ENCODE measurements around the gene TSHZ1. TPM values are rescaled to one million over a fixed set of nuclear protein-coding genes. Genes with fewer than 3 reads are reported as not detected.

Gene TSHZ1
- total RNA-seq, 4 donors from 2014 or later, result 22.3 to 41.7 (median 33.8) TPM

DNA sequence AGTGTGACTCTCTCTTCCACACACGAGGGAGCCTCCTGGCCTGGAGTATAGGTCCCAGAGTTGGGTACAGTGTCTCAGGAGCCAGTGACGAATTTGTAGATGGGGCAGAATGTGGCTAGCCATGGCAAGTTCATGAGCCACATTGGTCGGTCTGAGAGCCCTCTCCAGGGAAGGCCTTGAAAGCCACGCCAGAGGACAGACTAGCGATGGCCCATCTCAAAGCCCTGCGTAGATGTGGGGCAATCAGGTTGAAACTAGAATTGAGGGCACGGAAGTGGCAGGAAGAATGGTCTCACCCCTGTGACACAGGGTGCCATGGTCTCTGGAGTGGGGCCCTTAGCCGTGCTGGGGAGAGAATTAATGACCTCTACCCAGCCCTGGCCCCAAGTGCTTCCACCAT is 106.2 kb downstream of the TSHZ1 start:
- 100% methylated on average over 1 to 3 of the region's 8 CpGs for WGBS, 2 donors (ENCODE audit: low coverage in 1 of 2)
- H3K4me3 ChIP-seq, result no peak overlapping the region
- no peak for ATAC-seq
- no peaks in the 10 kb centered on the region for H3K4me1 ChIP-seq
- no peaks in the 10 kb centered on the region for H3K36me3 ChIP-seq
- H3K9me3 ChIP-seq, result no peaks in the 10 kb centered on the region
- H3K27me3 ChIP-seq, result no peaks in the 10 kb centered on the region
- TF ChIP-seq, protein P1, sequence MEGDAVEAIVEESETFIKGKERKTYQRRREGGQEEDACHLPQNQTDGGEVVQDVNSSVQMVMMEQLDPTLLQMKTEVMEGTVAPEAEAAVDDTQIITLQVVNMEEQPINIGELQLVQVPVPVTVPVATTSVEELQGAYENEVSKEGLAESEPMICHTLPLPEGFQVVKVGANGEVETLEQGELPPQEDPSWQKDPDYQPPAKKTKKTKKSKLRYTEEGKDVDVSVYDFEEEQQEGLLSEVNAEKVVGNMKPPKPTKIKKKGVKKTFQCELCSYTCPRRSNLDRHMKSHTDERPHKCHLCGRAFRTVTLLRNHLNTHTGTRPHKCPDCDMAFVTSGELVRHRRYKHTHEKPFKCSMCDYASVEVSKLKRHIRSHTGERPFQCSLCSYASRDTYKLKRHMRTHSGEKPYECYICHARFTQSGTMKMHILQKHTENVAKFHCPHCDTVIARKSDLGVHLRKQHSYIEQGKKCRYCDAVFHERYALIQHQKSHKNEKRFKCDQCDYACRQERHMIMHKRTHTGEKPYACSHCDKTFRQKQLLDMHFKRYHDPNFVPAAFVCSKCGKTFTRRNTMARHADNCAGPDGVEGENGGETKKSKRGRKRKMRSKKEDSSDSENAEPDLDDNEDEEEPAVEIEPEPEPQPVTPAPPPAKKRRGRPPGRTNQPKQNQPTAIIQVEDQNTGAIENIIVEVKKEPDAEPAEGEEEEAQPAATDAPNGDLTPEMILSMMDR (IDR thresholded peaks at IDR 0.05), result no peak
- TF ChIP-seq EP300 (IDR thresholded peaks at IDR 0.05) (no peak), POLR2A (IDR thresholded peaks at IDR 0.05) (no peak), POLR2AphosphoS5 (IDR thresholded peaks at IDR 0.05) (no peak)
- H3K27ac ChIP-seq, result no peak overlapping the region

DNA sequence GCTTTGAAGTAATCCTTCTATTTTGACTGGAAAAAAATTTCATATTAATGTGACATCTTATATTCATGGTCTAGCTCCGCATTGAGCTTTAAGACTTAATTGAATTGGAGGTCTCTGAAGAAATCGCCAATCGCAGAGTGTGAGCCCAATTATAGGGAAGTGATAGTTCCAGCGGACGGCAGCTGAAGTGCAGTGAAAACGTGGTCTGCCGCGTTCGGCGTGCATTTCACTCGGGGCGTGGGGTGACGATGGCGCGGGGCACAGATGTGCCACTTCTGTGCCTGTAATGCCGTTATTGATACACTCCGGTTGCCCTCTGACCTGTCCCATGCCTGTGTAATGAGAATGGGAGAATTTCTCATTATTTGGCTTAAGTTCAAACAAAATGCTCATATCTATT is 106.7 kb downstream of the TSHZ1 start:
- no peaks in the 10 kb centered on the region for H3K36me3 ChIP-seq
- WGBS, 2 donors (ENCODE audit: low coverage in 1 of 2), result 94 to 97% methylated on average over 7 to 17 of the region's 17 CpGs
- no peaks in the 10 kb centered on the region for H3K4me1 ChIP-seq
- no peaks in the 10 kb centered on the region for H3K9me3 ChIP-seq
- H3K4me3 ChIP-seq, result no peak overlapping the region
- no peak for TF ChIP-seq POLR2A (IDR thresholded peaks at IDR 0.05)
- TF ChIP-seq EP300 (IDR thresholded peaks at IDR 0.05), result no peak
- TF ChIP-seq, protein P1 (IDR thresholded peaks at IDR 0.05), result no peak
- no peak for TF ChIP-seq POLR2AphosphoS5 (IDR thresholded peaks at IDR 0.05)
- H3K27ac ChIP-seq, result no peak overlapping the region
- H3K27me3 ChIP-seq, result no peaks in the 10 kb centered on the region
- ATAC-seq, result no peak

DNA sequence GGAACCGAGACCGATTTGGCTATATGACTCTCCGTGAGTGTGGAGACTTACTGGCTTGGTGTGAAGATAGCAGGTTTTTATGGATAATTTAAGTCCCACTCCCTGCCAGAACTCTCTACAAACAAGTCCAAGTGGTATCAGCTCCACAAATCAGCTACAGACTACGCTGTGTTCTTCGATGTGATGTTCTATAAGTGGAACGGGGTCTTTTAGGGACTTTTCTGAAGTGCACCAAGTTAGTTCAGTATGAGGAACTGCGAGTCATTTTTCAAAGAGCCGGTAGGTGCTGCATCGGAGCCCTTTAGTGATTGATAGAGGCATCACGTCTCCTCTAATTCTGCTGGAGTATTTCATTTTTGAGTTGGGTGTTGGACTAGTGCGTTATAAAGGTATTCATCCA is 107.1 kb downstream of the TSHZ1 start:
- H3K27ac ChIP-seq, result no peak overlapping the region
- H3K27me3 ChIP-seq, result no peaks in the 10 kb centered on the region
- H3K4me1 ChIP-seq, result no peaks in the 10 kb centered on the region
- H3K4me3 ChIP-seq, result no peak overlapping the region
- WGBS, 2 donors (ENCODE audit: low coverage in 1 of 2), result 89 to 93% methylated on average over 4 to 11 of the region's 11 CpGs
- H3K36me3 ChIP-seq, result no peaks in the 10 kb centered on the region
- H3K9me3 ChIP-seq, result no peaks in the 10 kb centered on the region
- TF ChIP-seq POLR2AphosphoS5 (IDR thresholded peaks at IDR 0.05) (no peak), POLR2A (IDR thresholded peaks at IDR 0.05) (no peak), EP300 (IDR thresholded peaks at IDR 0.05) (no peak)
- TF ChIP-seq, protein P1 (IDR thresholded peaks at IDR 0.05), result no peak
- no peak for ATAC-seq

DNA sequence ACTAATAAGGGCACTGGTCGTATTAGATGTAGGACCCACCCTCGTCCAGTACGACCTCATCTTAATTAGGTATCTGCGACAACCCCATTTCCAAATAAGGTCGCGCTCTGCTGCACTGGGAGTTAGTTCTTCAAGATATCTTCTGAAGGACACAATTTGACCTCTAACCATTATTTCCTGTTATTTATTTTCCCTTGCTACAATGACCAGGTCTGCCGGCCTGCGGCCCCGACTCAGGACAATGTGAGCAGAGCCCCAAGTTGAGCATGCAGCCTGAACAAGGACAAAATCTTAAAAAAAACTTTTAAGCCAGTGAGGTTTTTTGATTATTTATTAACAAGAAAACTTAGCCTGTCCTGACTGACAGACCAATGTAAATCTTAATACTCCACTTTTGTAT is 109.3 kb downstream of the TSHZ1 start:
- Histone ChIP-seq H3K27me3 (no peaks in the 10 kb centered on the region), H3K9me3 (no peaks in the 10 kb centered on the region), H3K4me3 (no peak overlapping the region), H3K27ac (no peak overlapping the region), H3K36me3 (no peaks in the 10 kb centered on the region), H3K4me1 (peaks cover 0 to 9% (median 0%) of the 10 kb centered on the region in 3 donors)
- 83 to 90% methylated on average over 9 of the region's 9 CpGs for WGBS, 2 donors (ENCODE audit: low coverage in 1 of 2)
- ATAC-seq, result no peak
- TF ChIP-seq POLR2AphosphoS5 (IDR thresholded peaks at IDR 0.05), result no peak

DNA sequence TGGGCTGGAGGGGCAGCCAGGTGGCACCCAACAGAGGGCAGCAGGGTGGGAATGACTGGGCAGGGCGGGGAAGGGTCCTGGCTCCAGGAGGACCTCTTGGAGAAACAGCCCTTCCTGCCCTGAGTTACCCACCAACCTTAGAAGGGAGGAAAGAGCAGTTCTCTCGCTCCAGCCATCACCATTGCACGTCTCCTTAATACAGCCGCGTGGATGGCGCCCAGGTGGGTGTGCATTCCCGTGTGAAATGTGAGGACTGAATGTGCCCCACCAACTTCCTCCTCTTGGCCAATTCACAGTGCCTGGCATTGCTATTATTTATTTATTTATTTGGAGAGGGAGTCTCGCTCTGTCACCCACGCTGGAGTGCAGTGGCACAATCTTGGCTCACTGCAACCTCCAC is 109.9 kb downstream of the TSHZ1 start:
- Histone ChIP-seq H3K9me3 (peaks cover 0 to 2% (median 0%) of the 10 kb centered on the region in 3 donors), H3K4me1 (peaks cover 0 to 9% (median 0%) of the 10 kb centered on the region in 3 donors), H3K27ac (no peak overlapping the region), H3K36me3 (no peaks in the 10 kb centered on the region), H3K4me3 (no peak overlapping the region), H3K27me3 (no peaks in the 10 kb centered on the region)
- no peak for ATAC-seq
- TF ChIP-seq POLR2A (IDR thresholded peaks at IDR 0.05), result no peak
- TF ChIP-seq, protein P1 (IDR thresholded peaks at IDR 0.05), result no peak
- TF ChIP-seq POLR2AphosphoS5 (IDR thresholded peaks at IDR 0.05), result no peak
- TF ChIP-seq EP300 (IDR thresholded peaks at IDR 0.05), result no peak
- 88 to 100% methylated on average over 2 to 3 of the region's 9 CpGs for WGBS, 2 donors (ENCODE audit: low coverage in 1 of 2)

Measured in gastroesophageal sphincter (tissue), 4 donors.